HG02571 (cell line): ENCODE measurements around the gene CTSH.

Experiments
- ATAC-seq: cut with Tn5 transposase; IDR thresholded peaks from one replicate; pipeline ENCODE4 v1.9.1; 2021; ENCODE audit warnings: mild to moderate bottlenecking, moderate library complexity; ENCODE audit not compliant: unreplicated experiment

The CTSH gene

GRCh38 chr15:78944669-78945407 lies at the start of gene CTSH:
Gene CTSH (minus strand): TSS chr15:78945046. CDS start chr15:78944981, 65 bp downstream.
- peak; percentile 60 for ATAC-seq

GRCh38 chr15:78993931-78994530 lies 49.2 kb upstream of the CTSH start:
- ATAC-seq = no peak

GRCh38 chr15:78993257-78993930 lies 48.5 kb upstream of the CTSH start:
- ATAC-seq = no peak

GRCh38 chr15:78992416-78993256 lies 47.8 kb upstream of the CTSH start:
- ATAC-seq = no peak

GRCh38 chr15:78991879-78992278 lies 47.0 kb upstream of the CTSH start:
- ATAC-seq = no peak

- no peak for ATAC-seq
Measured at GRCh38 chr15:78991476-78991875, 46.6 kb upstream of the CTSH start.

- ATAC-seq = no peak
Measured at GRCh38 chr15:78990278-78990677, 45.4 kb upstream of the CTSH start.

GRCh38 chr15:78989701-78990240 lies 44.9 kb upstream of the CTSH start:
- ATAC-seq = no peak

- no peak for ATAC-seq
Measured at GRCh38 chr15:78988361-78988911, 43.6 kb upstream of the CTSH start.

- no peak for ATAC-seq
Measured at GRCh38 chr15:78987556-78988360, 42.9 kb upstream of the CTSH start.

GRCh38 chr15:78985859-78986475 lies 41.1 kb upstream of the CTSH start:
- ATAC-seq = no peak

- no peak for ATAC-seq
Measured at GRCh38 chr15:78984041-78984440, 39.2 kb upstream of the CTSH start.

GRCh38 chr15:78983146-78983918 lies 38.5 kb upstream of the CTSH start:
- no peak for ATAC-seq

- ATAC-seq = no peak
Measured at GRCh38 chr15:78982736-78983135, 37.9 kb upstream of the CTSH start.

- no peak for ATAC-seq
Measured at GRCh38 chr15:78981532-78982313, 36.9 kb upstream of the CTSH start.

- ATAC-seq = no peak
Measured at GRCh38 chr15:78979456-78980320, 34.8 kb upstream of the CTSH start.
